IMR-90 (cell line): ENCODE results near the gene LCP1.

Experiments
- BHLHE40 ChIP-seq: fragments of 150-350 bp; IDR thresholded peaks from 2 replicates; pipeline ENCODE4 v1.6.1; 2016; ENCODE audit warnings: mild to moderate bottlenecking, low read depth, low read length
- CEBPB ChIP-seq: IDR thresholded peaks from 2 replicates; pipeline ENCODE4 v1.6.1; 2012; ENCODE audit warnings: low read depth, low read length, improper control_type of control experiment
- CHD1 ChIP-seq: IDR thresholded peaks from 2 replicates; pipeline ENCODE4 v1.6.1; 2012; ENCODE audit warnings: low read depth, low read length, improper control_type of control experiment
- FOS ChIP-seq: fragments of 150-350 bp; IDR thresholded peaks from 2 replicates; pipeline ENCODE4 v1.6.1; 2016; ENCODE audit warnings: low read depth, low read length
- MAFK ChIP-seq: IDR thresholded peaks from 2 replicates; pipeline ENCODE4 v1.6.1; 2012; ENCODE audit warnings: low read depth, low read length, improper control_type of control experiment
- MXI1 ChIP-seq: IDR thresholded peaks from 2 replicates; pipeline ENCODE4 v1.6.1; 2012; ENCODE audit warnings: low read depth, mild to moderate bottlenecking, low read length, moderate library complexity, borderline replicate concordance
- POLR2A ChIP-seq: IDR thresholded peaks from 2 replicates; pipeline ENCODE4 v1.6.1; 2012; ENCODE audit warnings: mild to moderate bottlenecking, low read depth, low read length
- RAD21 ChIP-seq: IDR thresholded peaks from 2 replicates; pipeline ENCODE4 v1.6.1; 2012; ENCODE audit warnings: low read length, improper control_type of control experiment
- RFX5 ChIP-seq: IDR thresholded peaks from 2 replicates; pipeline ENCODE4 v1.8.0; 2012; ENCODE audit warnings: low read depth, mild to moderate bottlenecking, low read length, moderate library complexity
- SMC3 ChIP-seq: fragments of 150-350 bp; IDR thresholded peaks from 2 replicates; pipeline ENCODE4 v1.6.1; 2016; ENCODE audit warnings: low read depth, mild to moderate bottlenecking, antibody characterized with exemption, low read length, moderate library complexity
- USF2 ChIP-seq: fragments of 150-350 bp; IDR thresholded peaks from 2 replicates; pipeline ENCODE4 v1.6.1; 2017; ENCODE audit warnings: mild to moderate bottlenecking, antibody characterized with exemption, low read length, low read depth
- TF ChIP-seq, protein P1 (sequence below): conservative IDR thresholded peaks from 2 replicates; pipeline ENCODE4 v1.5.1; 2012; ENCODE audit warnings: mild to moderate bottlenecking, low read depth, low read length, improper control_type of control experiment

GRCh38 chr13:46178821-46179220, 3.2 kb downstream of the LCP1 start:
- no peak for TF ChIP-seq POLR2A
- TF ChIP-seq, protein P1, sequence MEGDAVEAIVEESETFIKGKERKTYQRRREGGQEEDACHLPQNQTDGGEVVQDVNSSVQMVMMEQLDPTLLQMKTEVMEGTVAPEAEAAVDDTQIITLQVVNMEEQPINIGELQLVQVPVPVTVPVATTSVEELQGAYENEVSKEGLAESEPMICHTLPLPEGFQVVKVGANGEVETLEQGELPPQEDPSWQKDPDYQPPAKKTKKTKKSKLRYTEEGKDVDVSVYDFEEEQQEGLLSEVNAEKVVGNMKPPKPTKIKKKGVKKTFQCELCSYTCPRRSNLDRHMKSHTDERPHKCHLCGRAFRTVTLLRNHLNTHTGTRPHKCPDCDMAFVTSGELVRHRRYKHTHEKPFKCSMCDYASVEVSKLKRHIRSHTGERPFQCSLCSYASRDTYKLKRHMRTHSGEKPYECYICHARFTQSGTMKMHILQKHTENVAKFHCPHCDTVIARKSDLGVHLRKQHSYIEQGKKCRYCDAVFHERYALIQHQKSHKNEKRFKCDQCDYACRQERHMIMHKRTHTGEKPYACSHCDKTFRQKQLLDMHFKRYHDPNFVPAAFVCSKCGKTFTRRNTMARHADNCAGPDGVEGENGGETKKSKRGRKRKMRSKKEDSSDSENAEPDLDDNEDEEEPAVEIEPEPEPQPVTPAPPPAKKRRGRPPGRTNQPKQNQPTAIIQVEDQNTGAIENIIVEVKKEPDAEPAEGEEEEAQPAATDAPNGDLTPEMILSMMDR = no peak
- no peak for TF ChIP-seq CEBPB
- TF ChIP-seq RFX5 = no peak
- TF ChIP-seq RAD21 = no peak
- no peak for TF ChIP-seq BHLHE40
- TF ChIP-seq CHD1 = no peak
- no peak for TF ChIP-seq SMC3
- TF ChIP-seq MAFK = no peak
- TF ChIP-seq USF2 = no peak
- TF ChIP-seq FOS = no peak
- TF ChIP-seq MXI1 = no peak
